ENCODE data around the gene MED12. TPM values are rescaled to one million over a fixed set of nuclear protein-coding genes. Genes with fewer than 3 reads are reported as not detected.

The MED12 gene
- total RNA-seq, 2 donors from 2014 or later: 22.9 to 48.8 TPM

DNA sequence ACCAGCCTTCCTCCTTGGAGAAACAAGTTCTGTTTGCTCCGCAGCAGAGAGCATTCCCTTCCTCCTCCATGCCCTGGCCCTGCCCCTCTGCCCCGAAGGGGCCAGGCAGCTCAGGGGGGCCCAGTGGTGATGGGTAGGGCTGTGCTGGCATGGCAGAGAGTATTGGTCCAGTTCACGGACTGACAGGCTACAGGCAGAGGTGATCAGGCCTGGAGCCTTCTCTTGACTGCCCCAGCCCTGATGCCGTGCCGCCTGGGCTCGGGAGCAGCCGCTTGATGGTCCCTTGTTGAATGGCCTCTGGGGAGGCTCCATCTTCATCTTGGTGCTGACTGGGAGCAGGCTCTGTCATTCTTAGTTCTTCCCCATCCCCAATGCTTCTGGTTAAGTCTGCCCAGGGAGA lies 35.8 kb downstream of the MED12 start:
- Histone ChIP-seq H3K27ac (no peak overlapping the region), H3K27me3 (replicated peaks; ENCODE audit: insufficient read depth) (no peaks in the 10 kb centered on the region), H3K36me3 (no peaks in the 10 kb centered on the region), H3K9me3 (no peaks in the 10 kb centered on the region), H3K4me1 (ENCODE audit: control insufficient read depth in 1 of 2, low read depth in 2 of 2) (no peaks in the 10 kb centered on the region), H3K4me3 (no peak overlapping the region)
- DNase-seq (ENCODE audit: low spot score) (no peak), ATAC-seq (ENCODE audit: insufficient number of reproducible peaks, low FRiP score, low read depth) (no peak)
- TF ChIP-seq, protein P1, sequence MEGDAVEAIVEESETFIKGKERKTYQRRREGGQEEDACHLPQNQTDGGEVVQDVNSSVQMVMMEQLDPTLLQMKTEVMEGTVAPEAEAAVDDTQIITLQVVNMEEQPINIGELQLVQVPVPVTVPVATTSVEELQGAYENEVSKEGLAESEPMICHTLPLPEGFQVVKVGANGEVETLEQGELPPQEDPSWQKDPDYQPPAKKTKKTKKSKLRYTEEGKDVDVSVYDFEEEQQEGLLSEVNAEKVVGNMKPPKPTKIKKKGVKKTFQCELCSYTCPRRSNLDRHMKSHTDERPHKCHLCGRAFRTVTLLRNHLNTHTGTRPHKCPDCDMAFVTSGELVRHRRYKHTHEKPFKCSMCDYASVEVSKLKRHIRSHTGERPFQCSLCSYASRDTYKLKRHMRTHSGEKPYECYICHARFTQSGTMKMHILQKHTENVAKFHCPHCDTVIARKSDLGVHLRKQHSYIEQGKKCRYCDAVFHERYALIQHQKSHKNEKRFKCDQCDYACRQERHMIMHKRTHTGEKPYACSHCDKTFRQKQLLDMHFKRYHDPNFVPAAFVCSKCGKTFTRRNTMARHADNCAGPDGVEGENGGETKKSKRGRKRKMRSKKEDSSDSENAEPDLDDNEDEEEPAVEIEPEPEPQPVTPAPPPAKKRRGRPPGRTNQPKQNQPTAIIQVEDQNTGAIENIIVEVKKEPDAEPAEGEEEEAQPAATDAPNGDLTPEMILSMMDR (IDR thresholded peaks at IDR 0.05): no peak

DNA sequence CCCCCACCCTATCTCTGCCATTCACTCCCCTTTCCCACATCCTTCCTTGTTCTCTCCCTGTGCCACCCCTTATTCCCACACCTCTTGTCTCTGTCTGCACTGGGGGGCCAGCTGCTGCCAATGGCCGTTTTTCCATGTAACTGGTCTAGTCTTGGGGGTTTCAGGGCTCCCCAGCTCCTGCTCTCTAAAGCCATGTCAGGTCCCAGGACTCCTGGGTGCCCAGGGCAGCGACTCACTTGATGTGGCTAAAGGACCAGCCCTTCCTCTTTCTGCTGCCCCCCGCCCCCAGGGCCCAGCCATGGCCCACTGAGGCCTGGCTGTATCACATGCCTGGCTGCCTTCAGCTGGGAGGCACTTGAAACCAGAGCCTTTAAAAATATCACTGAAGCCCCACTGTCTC lies 36.2 kb downstream of the MED12 start:
- no peak for DNase-seq (ENCODE audit: low spot score)
- ATAC-seq (ENCODE audit: insufficient number of reproducible peaks, low FRiP score, low read depth): no peak

DNA sequence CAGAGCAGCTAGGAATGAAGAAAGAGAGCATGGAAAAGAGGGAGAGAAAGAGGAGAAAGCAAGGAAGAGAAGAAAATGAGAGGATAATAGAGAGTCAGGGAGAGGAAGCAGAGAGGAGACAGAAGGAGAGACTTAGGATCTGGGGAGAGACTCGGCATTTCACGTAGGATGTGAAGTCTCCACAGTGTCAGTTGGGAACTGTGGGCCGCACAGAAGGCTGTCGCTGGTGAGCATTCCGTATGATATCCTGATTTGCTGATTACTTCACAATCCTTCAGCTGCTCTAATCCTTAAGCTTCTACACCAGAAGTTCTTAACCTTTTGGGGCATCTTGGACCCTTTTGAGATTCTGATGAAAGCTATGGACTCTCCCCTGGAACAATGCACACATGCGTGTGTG lies 40.2 kb downstream of the MED12 start:
- TF ChIP-seq, protein P1 (IDR thresholded peaks at IDR 0.05): no peak
- no peak overlapping the region for H3K27ac ChIP-seq
- H3K4me1 ChIP-seq (ENCODE audit: control insufficient read depth in 1 of 2, low read depth in 2 of 2): no peaks in the 10 kb centered on the region
- H3K27me3 ChIP-seq (replicated peaks; ENCODE audit: insufficient read depth): no peaks in the 10 kb centered on the region
- DNase-seq (ENCODE audit: low spot score) (no peak), ATAC-seq (ENCODE audit: insufficient number of reproducible peaks, low FRiP score, low read depth) (no peak)
- H3K9me3 ChIP-seq: no peaks in the 10 kb centered on the region
- no peaks in the 10 kb centered on the region for H3K36me3 ChIP-seq
- no peak overlapping the region for H3K4me3 ChIP-seq

More for the DNA sequence above, 36.2 kb downstream of the MED12 start:
- TF ChIP-seq, protein P1 (IDR thresholded peaks at IDR 0.05): no peak
- Histone ChIP-seq H3K4me3 (no peak overlapping the region), H3K27ac (no peak overlapping the region), H3K4me1 (ENCODE audit: control insufficient read depth in 1 of 2, low read depth in 2 of 2) (no peaks in the 10 kb centered on the region), H3K9me3 (no peaks in the 10 kb centered on the region), H3K27me3 (replicated peaks; ENCODE audit: insufficient read depth) (no peaks in the 10 kb centered on the region), H3K36me3 (no peaks in the 10 kb centered on the region)

DNA sequence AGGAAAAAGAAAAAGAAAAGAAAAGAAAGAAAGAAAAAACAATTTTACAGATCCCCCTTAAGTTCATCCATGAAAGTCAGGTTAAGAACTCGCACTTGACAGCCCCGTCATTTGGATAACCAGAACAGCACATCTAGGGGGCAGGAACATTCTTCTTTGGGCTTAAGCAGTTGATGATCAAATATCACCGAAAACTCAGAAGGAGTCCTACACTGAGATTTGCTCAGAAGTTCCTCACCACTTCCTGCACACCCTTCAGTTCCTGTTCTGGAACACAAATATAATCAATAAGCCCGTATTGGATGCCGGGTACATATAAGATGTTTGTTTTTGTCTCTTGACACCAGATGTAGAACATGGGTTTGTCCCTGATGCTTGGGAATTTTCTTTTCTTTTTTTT lies 40.9 kb downstream of the MED12 start:
- TF ChIP-seq, protein P1 (IDR thresholded peaks at IDR 0.05): no peak
- no peaks in the 10 kb centered on the region for H3K4me1 ChIP-seq (ENCODE audit: control insufficient read depth in 1 of 2, low read depth in 2 of 2)
- DNase-seq (ENCODE audit: low spot score): no peak
- no peak overlapping the region for H3K4me3 ChIP-seq
- H3K36me3 ChIP-seq: no peaks in the 10 kb centered on the region
- H3K27me3 ChIP-seq (replicated peaks; ENCODE audit: insufficient read depth): no peaks in the 10 kb centered on the region
- H3K9me3 ChIP-seq: no peaks in the 10 kb centered on the region
- no peak for ATAC-seq (ENCODE audit: insufficient number of reproducible peaks, low FRiP score, low read depth)
- H3K27ac ChIP-seq: no peak overlapping the region

DNA sequence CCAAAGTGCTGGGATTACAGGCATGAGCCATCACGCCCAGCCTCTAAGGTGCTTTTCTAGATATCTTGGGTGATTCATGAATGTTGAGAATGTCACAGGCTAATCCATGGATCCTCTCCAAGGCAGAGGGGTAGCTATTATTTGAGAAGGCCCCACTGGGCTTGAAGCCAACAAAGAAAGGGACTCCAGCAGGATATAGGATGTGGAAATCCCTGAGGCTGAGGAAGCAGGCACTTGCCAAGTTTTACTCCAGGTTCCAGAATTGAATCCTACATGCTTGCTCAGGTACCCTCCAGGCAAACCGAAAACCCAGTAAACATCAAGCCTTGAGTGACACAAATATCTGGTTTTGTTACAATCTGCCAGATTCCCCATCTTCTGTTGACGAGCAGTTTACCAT lies 42.1 kb downstream of the MED12 start:
- H3K36me3 ChIP-seq: no peaks in the 10 kb centered on the region
- TF ChIP-seq, protein P1 (IDR thresholded peaks at IDR 0.05): no peak
- no peaks in the 10 kb centered on the region for H3K9me3 ChIP-seq
- ATAC-seq (ENCODE audit: insufficient number of reproducible peaks, low FRiP score, low read depth): no peak
- H3K4me3 ChIP-seq: no peak overlapping the region
- H3K27ac ChIP-seq: no peak overlapping the region
- DNase-seq (ENCODE audit: low spot score): no peak
- no peaks in the 10 kb centered on the region for H3K27me3 ChIP-seq (replicated peaks; ENCODE audit: insufficient read depth)
- H3K4me1 ChIP-seq (ENCODE audit: control insufficient read depth in 1 of 2, low read depth in 2 of 2): no peaks in the 10 kb centered on the region
